WTC11 (cell line): Measurements from ENCODE around the gene NDUFAF4. TPM values are rescaled to one million over a fixed set of nuclear protein-coding genes. Genes with fewer than 3 reads are reported as not detected.

Experiments
- ATAC-seq: fragments of 200-7000 bp; cut with Tn5 transposase; 2 replicates; pipeline ENCODE4 v1.10.0; 2021; ENCODE audit warnings: mild to moderate bottlenecking, moderate library complexity
- CTCF ChIA-PET: fragments of 300-600 bp; sonication (Branson Sonifier 250); formaldehyde crosslinking; loops from one replicate; lab custom pipeline; 2021; ENCODE audit warnings: antibody characterized with exemption; lab: Charles Lee
- POLR2A ChIA-PET: fragments of 350-600 bp; sonication (Branson Sonifier 250); formaldehyde crosslinking; loops from one replicate; lab custom pipeline; 2021; ENCODE audit warnings: antibody characterized with exemption; lab: Charles Lee
- DNase-seq: peaks from one replicate; pipeline ENCODE4 v3.0.0; 2021; ENCODE audit warnings: low spot score
- H3K27ac Mint-ChIP-seq: 2 replicates; pipeline ENCODE4 v1.8.0; 2021; ENCODE audit warnings: mixed read lengths
- H3K27me3 Mint-ChIP-seq: 2 replicates; pipeline ENCODE4 v1.8.0; 2021; ENCODE audit warnings: low read depth, mild to moderate bottlenecking, moderate library complexity, mixed read lengths
- H3K36me3 Mint-ChIP-seq: 2 replicates; pipeline ENCODE4 v1.8.0; 2021; ENCODE audit warnings: mixed read lengths
- H3K4me1 Mint-ChIP-seq: 2 replicates; pipeline ENCODE4 v1.8.0; 2022; ENCODE audit warnings: mixed read lengths
- H3K4me3 Mint-ChIP-seq: 2 replicates; pipeline ENCODE4 v1.8.0; 2021; ENCODE audit warnings: mild to moderate bottlenecking, moderate library complexity, mixed read lengths
- H3K9me3 Mint-ChIP-seq: 2 replicates; pipeline ENCODE4 v1.8.0; 2021; ENCODE audit warnings: mixed read lengths
- AFF4 ChIP-seq: sonication (generic); formaldehyde crosslinking; IDR thresholded peaks from 2 replicates; pipeline ENCODE4 v1.8.1; 2023; ENCODE audit warnings: mild to moderate bottlenecking, missing genetic modification reagents, borderline replicate concordance
- CBFB ChIP-seq: sonication (generic); formaldehyde crosslinking; IDR thresholded peaks from 2 replicates; pipeline ENCODE4 v1.8.1; 2022; ENCODE audit warnings: mild to moderate bottlenecking, low read depth, missing genetic modification reagents
- CREB1 ChIP-seq: sonication (generic); formaldehyde crosslinking; IDR thresholded peaks from 2 replicates; pipeline ENCODE4 v1.8.0; 2023; ENCODE audit warnings: mild to moderate bottlenecking, missing genetic modification reagents
- EMX1 ChIP-seq: fragments of 250-450 bp; sonication (Bioruptor Pico); IDR thresholded peaks from 2 replicates; pipeline ENCODE4 v1.8.0; 2021; ENCODE audit warnings: mild to moderate bottlenecking
- NR1H2 ChIP-seq: sonication (generic); formaldehyde crosslinking; IDR thresholded peaks from 2 replicates; pipeline ENCODE4 v1.9.0; 2021; ENCODE audit warnings: mild to moderate bottlenecking, moderate library complexity, missing genetic modification reagents
- OVOL2 ChIP-seq: fragments of 250-450 bp; sonication (Bioruptor Pico); IDR thresholded peaks from 2 replicates; pipeline ENCODE4 v1.9.0; 2021; ENCODE audit warnings: mild to moderate bottlenecking, borderline replicate concordance
- PRRX2 ChIP-seq: fragments of 250-450 bp; sonication (Bioruptor Pico); IDR thresholded peaks from 2 replicates; pipeline ENCODE4 v1.8.0; 2021; ENCODE audit warnings: mild to moderate bottlenecking
- SMAD3 ChIP-seq: sonication (generic); formaldehyde crosslinking; IDR thresholded peaks from 2 replicates; pipeline ENCODE4 v1.8.0; 2022; ENCODE audit warnings: missing genetic modification reagents, mild to moderate bottlenecking, borderline replicate concordance
- ZMAT4 ChIP-seq: fragments of 250-450 bp; sonication (Bioruptor Pico); IDR thresholded peaks from 2 replicates; pipeline ENCODE4 v1.9.0; 2021; ENCODE audit warnings: mild to moderate bottlenecking
- ZNF396 ChIP-seq: fragments of 250-450 bp; sonication (Bioruptor Pico); IDR thresholded peaks from 2 replicates; pipeline ENCODE4 v1.8.0; 2021; ENCODE audit warnings: mild to moderate bottlenecking, moderate library complexity, borderline replicate concordance
- ZNF423 ChIP-seq: fragments of 250-450 bp; sonication (Bioruptor Pico); IDR thresholded peaks from 2 replicates; pipeline ENCODE4 v2.1.2; 2022; ENCODE audit warnings: mild to moderate bottlenecking, moderate library complexity
- total RNA-seq: library from RNA; stranded (reverse); gene quantifications from 3 replicates; pipeline ENCODE4 v1.2.3, GENCODE V29; 2021
- TF ChIP-seq, protein P1 (sequence below): sonication (generic); formaldehyde crosslinking; IDR thresholded peaks from 2 replicates; pipeline ENCODE4 v1.8.1; 2022; ENCODE audit warnings: low read depth, mild to moderate bottlenecking, moderate library complexity, missing genetic modification reagents, borderline replicate concordance
- TF ChIP-seq, protein P2 (sequence below): sonication (generic); formaldehyde crosslinking; IDR thresholded peaks from 2 replicates; pipeline ENCODE4 v1.8.1; 2023; ENCODE audit warnings: mild to moderate bottlenecking, missing genetic modification reagents, moderate library complexity
- TF ChIP-seq, protein P3 (sequence below): sonication (generic); formaldehyde crosslinking; conservative IDR thresholded peaks from 2 replicates; pipeline ENCODE4 v1.8.1; 2023; ENCODE audit warnings: mild to moderate bottlenecking, low read depth, missing genetic modification reagents, moderate library complexity
- TF ChIP-seq, protein P4 (sequence below): sonication (generic); formaldehyde crosslinking; IDR thresholded peaks from 2 replicates; pipeline ENCODE4 v1.8.1; 2022; ENCODE audit warnings: missing genetic modification reagents, borderline replicate concordance

NDUFAF4 gene
- total RNA-seq, 1 experiment from 2014 or later = 75.8 TPM

DNA sequence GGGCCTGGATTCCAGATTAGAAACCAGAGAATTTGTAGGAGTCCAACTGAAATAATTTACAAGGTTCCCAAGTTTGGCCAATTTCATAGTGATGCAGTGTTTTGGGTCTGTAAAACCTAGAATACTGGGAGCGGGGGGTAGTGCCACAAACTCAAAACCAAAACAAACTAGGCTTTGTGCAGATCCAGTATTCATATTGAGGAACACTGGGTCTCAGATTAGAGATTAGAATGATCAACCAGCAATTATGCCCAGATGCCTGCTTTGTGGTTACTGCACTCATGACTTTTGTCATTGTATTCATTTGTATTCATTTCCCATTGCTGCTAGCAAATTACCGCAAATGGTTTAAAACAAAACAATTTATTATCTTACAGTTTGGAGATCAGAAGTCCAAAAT lies 3.2 kb upstream of the NDUFAF4 start:
- H3K27ac Mint-ChIP-seq = no peak overlapping the region
- H3K4me3 Mint-ChIP-seq = no peak overlapping the region
- ChIA-PET CTCF (interaction anchor here (3.6 kb wide), 1 partner anchor 159 kb away, joined by 42 read pairs; no protein-coding TSS in a partner anchor), POLR2A (no interaction called here)
- peaks cover 7% of the 10 kb centered on the region for H3K36me3 Mint-ChIP-seq
- DNase-seq (no peak), ATAC-seq (no peak)
- no peaks in the 10 kb centered on the region for H3K27me3 Mint-ChIP-seq
- peaks cover 15% of the 10 kb centered on the region for H3K4me1 Mint-ChIP-seq
- no peak for TF ChIP-seq SMAD3 (CRISPR knock-in tag)
- no peak for TF ChIP-seq NR1H2
- TF ChIP-seq, protein P1, sequence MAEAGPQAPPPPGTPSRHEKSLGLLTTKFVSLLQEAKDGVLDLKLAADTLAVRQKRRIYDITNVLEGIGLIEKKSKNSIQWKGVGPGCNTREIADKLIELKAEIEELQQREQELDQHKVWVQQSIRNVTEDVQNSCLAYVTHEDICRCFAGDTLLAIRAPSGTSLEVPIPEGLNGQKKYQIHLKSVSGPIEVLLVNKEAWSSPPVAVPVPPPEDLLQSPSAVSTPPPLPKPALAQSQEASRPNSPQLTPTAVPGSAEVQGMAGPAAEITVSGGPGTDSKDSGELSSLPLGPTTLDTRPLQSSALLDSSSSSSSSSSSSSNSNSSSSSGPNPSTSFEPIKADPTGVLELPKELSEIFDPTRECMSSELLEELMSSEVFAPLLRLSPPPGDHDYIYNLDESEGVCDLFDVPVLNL (CRISPR knock-in tag) = no peak
- TF ChIP-seq EMX1 (CRISPR knock-in tag) = no peak
- TF ChIP-seq, protein P2, sequence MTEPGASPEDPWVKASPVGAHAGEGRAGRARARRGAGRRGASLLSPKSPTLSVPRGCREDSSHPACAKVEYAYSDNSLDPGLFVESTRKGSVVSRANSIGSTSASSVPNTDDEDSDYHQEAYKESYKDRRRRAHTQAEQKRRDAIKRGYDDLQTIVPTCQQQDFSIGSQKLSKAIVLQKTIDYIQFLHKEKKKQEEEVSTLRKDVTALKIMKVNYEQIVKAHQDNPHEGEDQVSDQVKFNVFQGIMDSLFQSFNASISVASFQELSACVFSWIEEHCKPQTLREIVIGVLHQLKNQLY (CRISPR knock-in tag) = no peak
- no peak for TF ChIP-seq CBFB (CRISPR knock-in tag)
- TF ChIP-seq CREB1 = no peak
- TF ChIP-seq PRRX2 (CRISPR knock-in tag) = no peak
- no peak for TF ChIP-seq OVOL2 (CRISPR knock-in tag)
- no peak for TF ChIP-seq ZMAT4 (CRISPR knock-in tag)
- no peak for TF ChIP-seq ZNF423 (CRISPR knock-in tag)
- TF ChIP-seq ZNF396 (CRISPR knock-in tag) = no peak
- TF ChIP-seq, protein P3, sequence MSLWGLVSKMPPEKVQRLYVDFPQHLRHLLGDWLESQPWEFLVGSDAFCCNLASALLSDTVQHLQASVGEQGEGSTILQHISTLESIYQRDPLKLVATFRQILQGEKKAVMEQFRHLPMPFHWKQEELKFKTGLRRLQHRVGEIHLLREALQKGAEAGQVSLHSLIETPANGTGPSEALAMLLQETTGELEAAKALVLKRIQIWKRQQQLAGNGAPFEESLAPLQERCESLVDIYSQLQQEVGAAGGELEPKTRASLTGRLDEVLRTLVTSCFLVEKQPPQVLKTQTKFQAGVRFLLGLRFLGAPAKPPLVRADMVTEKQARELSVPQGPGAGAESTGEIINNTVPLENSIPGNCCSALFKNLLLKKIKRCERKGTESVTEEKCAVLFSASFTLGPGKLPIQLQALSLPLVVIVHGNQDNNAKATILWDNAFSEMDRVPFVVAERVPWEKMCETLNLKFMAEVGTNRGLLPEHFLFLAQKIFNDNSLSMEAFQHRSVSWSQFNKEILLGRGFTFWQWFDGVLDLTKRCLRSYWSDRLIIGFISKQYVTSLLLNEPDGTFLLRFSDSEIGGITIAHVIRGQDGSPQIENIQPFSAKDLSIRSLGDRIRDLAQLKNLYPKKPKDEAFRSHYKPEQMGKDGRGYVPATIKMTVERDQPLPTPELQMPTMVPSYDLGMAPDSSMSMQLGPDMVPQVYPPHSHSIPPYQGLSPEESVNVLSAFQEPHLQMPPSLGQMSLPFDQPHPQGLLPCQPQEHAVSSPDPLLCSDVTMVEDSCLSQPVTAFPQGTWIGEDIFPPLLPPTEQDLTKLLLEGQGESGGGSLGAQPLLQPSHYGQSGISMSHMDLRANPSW (CRISPR knock-in tag) = no peak
- TF ChIP-seq, protein P4, sequence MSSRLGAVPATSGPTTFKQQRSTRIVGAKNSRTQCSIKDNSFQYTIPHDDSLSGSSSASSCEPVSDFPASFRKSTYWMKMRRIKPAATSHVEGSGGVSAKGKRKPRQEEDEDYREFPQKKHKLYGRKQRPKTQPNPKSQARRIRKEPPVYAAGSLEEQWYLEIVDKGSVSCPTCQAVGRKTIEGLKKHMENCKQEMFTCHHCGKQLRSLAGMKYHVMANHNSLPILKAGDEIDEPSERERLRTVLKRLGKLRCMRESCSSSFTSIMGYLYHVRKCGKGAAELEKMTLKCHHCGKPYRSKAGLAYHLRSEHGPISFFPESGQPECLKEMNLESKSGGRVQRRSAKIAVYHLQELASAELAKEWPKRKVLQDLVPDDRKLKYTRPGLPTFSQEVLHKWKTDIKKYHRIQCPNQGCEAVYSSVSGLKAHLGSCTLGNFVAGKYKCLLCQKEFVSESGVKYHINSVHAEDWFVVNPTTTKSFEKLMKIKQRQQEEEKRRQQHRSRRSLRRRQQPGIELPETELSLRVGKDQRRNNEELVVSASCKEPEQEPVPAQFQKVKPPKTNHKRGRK = no peak
- no peak for TF ChIP-seq AFF4 (CRISPR knock-in tag)
- H3K9me3 Mint-ChIP-seq = no peaks in the 10 kb centered on the region
